ENCODE data around the gene BLOC1S3. TPM values are rescaled to one million over a fixed set of nuclear protein-coding genes. Genes with fewer than 3 reads are reported as not detected.

The BLOC1S3 gene
- total RNA-seq, 1 donor from 2014 or later = 16.9 TPM

DNA sequence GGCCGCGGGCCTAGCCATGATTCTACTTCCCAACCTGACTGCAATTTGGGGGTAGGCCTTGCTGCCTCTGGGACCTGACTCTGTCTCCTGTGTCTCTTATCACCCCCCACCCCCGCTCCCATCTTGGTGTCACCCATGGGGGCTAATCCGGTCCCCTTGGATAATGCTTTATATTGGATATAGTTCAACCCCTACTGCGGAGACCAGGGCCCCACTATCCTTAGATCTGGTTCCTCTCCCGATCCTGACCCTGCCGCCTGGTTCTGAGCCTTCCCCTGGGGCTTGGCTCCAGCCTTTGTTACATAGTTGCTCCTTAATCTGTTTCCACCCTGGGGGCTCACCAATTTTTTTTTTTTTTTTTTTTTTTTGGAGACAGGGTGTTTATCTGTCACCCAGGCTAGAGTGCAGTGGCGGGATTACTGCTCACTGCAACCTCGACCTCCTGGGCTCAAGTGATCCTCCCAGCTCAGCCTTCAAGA lies 1.3 kb downstream of the BLOC1S3 start:
- H3K4me3 Mint-ChIP-seq (ENCODE audit: unreplicated experiment) = peak overlapping the region; percentile 73
- no peaks in the 10 kb centered on the region for H3K27me3 Mint-ChIP-seq (ENCODE audit: unreplicated experiment)
- no peak for DNase-seq (ENCODE audit: extremely low spot score, unreplicated experiment)
- H3K9me3 Mint-ChIP-seq (ENCODE audit: unreplicated experiment) = no peaks in the 10 kb centered on the region
- peak overlapping the region; percentile 66 for H3K27ac Mint-ChIP-seq (ENCODE audit: unreplicated experiment)
- peaks cover 4% of the 10 kb centered on the region for H3K36me3 Mint-ChIP-seq (ENCODE audit: unreplicated experiment)
- TF ChIP-seq, protein P1, sequence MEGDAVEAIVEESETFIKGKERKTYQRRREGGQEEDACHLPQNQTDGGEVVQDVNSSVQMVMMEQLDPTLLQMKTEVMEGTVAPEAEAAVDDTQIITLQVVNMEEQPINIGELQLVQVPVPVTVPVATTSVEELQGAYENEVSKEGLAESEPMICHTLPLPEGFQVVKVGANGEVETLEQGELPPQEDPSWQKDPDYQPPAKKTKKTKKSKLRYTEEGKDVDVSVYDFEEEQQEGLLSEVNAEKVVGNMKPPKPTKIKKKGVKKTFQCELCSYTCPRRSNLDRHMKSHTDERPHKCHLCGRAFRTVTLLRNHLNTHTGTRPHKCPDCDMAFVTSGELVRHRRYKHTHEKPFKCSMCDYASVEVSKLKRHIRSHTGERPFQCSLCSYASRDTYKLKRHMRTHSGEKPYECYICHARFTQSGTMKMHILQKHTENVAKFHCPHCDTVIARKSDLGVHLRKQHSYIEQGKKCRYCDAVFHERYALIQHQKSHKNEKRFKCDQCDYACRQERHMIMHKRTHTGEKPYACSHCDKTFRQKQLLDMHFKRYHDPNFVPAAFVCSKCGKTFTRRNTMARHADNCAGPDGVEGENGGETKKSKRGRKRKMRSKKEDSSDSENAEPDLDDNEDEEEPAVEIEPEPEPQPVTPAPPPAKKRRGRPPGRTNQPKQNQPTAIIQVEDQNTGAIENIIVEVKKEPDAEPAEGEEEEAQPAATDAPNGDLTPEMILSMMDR (IDR thresholded peaks at IDR 0.05) = no peak
- peaks cover 29% of the 10 kb centered on the region for H3K4me1 Mint-ChIP-seq (ENCODE audit: unreplicated experiment)

DNA sequence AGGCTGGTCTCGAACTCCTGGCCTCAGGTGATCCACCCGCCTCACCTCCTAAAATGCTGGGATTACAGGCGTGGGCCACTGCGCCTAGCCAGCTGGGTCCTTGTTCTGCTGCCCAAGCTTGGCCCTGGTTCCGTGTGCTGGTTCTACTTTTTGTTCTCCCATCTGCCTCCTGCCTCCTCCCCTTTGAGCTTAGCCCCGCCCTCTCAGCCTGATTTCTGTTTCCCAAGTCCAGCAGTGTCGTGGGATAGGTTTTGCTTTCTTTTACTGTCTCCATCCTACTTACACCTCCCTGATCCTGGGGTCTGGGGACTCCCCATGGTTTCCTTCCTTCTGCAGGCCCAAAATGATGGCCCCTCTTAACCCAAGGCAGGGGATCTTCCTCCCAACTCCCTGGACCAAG lies 2.4 kb downstream of the BLOC1S3 start:
- H3K27me3 Mint-ChIP-seq (ENCODE audit: unreplicated experiment) = no peaks in the 10 kb centered on the region
- H3K4me1 Mint-ChIP-seq (ENCODE audit: unreplicated experiment) = peaks cover 30% of the 10 kb centered on the region
- H3K9me3 Mint-ChIP-seq (ENCODE audit: unreplicated experiment) = no peaks in the 10 kb centered on the region
- peak overlapping the region; percentile 73 for H3K4me3 Mint-ChIP-seq (ENCODE audit: unreplicated experiment)
- no peak overlapping the region for H3K27ac Mint-ChIP-seq (ENCODE audit: unreplicated experiment)
- TF ChIP-seq, protein P1 (IDR thresholded peaks at IDR 0.05) = no peak
- peaks cover 4% of the 10 kb centered on the region for H3K36me3 Mint-ChIP-seq (ENCODE audit: unreplicated experiment)
- DNase-seq (ENCODE audit: extremely low spot score, unreplicated experiment) = no peak

DNA sequence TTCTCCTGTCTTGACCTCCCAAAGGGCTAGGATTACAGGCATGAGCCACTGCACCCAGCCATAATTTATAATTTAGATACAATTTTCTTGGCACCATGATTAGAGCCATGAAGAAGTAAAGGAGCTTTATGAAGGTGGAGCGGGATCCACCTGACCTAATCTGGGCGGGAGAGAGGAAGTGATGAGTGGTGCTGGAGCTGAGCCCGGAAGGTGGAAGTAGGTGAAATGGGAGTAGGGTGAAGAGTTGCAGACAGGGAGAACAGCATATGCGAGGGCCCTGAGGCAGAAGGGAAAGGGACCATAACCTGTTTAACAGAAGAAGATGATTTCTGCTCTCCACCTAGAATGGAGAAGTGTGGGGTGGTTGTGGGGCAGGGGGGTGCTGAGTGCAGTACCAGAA lies 4.2 kb downstream of the BLOC1S3 start:
- Mint-ChIP-seq H3K4me3 (ENCODE audit: unreplicated experiment) (no peak overlapping the region), H3K4me1 (ENCODE audit: unreplicated experiment) (peaks cover 35% of the 10 kb centered on the region), H3K36me3 (ENCODE audit: unreplicated experiment) (peaks cover 4% of the 10 kb centered on the region), H3K9me3 (ENCODE audit: unreplicated experiment) (no peaks in the 10 kb centered on the region), H3K27me3 (ENCODE audit: unreplicated experiment) (no peaks in the 10 kb centered on the region), H3K27ac (ENCODE audit: unreplicated experiment) (peak overlapping the region; percentile 40)
- no peak for DNase-seq (ENCODE audit: extremely low spot score, unreplicated experiment)
- TF ChIP-seq, protein P1 (IDR thresholded peaks at IDR 0.05) = no peak

GRCh38 chr19:45184115-45184514 lies 5.5 kb downstream of the BLOC1S3 start:
- H3K4me1 Mint-ChIP-seq (ENCODE audit: unreplicated experiment) = peaks cover 32% of the 10 kb centered on the region
- H3K36me3 Mint-ChIP-seq (ENCODE audit: unreplicated experiment) = peaks cover 4% of the 10 kb centered on the region
- no peak overlapping the region for H3K27ac Mint-ChIP-seq (ENCODE audit: unreplicated experiment)
- no peaks in the 10 kb centered on the region for H3K27me3 Mint-ChIP-seq (ENCODE audit: unreplicated experiment)
- TF ChIP-seq, protein P1 (IDR thresholded peaks at IDR 0.05) = no peak
- no peak overlapping the region for H3K4me3 Mint-ChIP-seq (ENCODE audit: unreplicated experiment)
- no peaks in the 10 kb centered on the region for H3K9me3 Mint-ChIP-seq (ENCODE audit: unreplicated experiment)
- no peak for DNase-seq (ENCODE audit: extremely low spot score, unreplicated experiment)

- peaks cover 5% of the 10 kb centered on the region for H3K9me3 Mint-ChIP-seq (ENCODE audit: unreplicated experiment)
- TF ChIP-seq, protein P1 (IDR thresholded peaks at IDR 0.05) = no peak
- H3K27ac Mint-ChIP-seq (ENCODE audit: unreplicated experiment) = peak overlapping the region; percentile 74
- H3K36me3 Mint-ChIP-seq (ENCODE audit: unreplicated experiment) = peaks cover 14% of the 10 kb centered on the region
- H3K4me3 Mint-ChIP-seq (ENCODE audit: unreplicated experiment) = no peak overlapping the region
- no peaks in the 10 kb centered on the region for H3K27me3 Mint-ChIP-seq (ENCODE audit: unreplicated experiment)
- no peak for DNase-seq (ENCODE audit: extremely low spot score, unreplicated experiment)
- H3K4me1 Mint-ChIP-seq (ENCODE audit: unreplicated experiment) = peaks cover 13% of the 10 kb centered on the region
Observed at GRCh38 chr19:45186509-45187334, 8.1 kb downstream of the BLOC1S3 start.

Measured in osteocyte (in vitro differentiated cells).